ENCODE results near the gene CLIP2. TPM values are rescaled to one million over a fixed set of nuclear protein-coding genes. Genes with fewer than 3 reads are reported as not detected.

The CLIP2 gene
- total RNA-seq, 4 donors from 2014 or later, result 84.5 to 157 (median 111) TPM

GRCh38 chr7:74275401-74275881, 13.8 kb upstream of the CLIP2 start:
- Histone ChIP-seq H3K9me3 (no peaks in the 10 kb centered on the region), H3K4me3 (no peak overlapping the region), H3K27me3 (no peaks in the 10 kb centered on the region), H3K4me1 (peaks cover 14 to 46% (median 20%) of the 10 kb centered on the region in 4 donors), H3K27ac (no peak overlapping the region), H3K36me3 (no peaks in the 10 kb centered on the region)
- intact Hi-C loops (cut with DNase I; ENCODE audit: low total_unique reads) (no loop called here), in situ Hi-C loops (cut with MboI; ENCODE audit: low pct_ligation_motif_present in 1 of 4, low pct_unique_long_range_greater_than_20kb in 1 of 4, low sequenced_read_pairs in 3 of 4) (no loop called here)
- DNase-seq, result no peak
- TF ChIP-seq POLR2A (IDR thresholded peaks at IDR 0.05) (no peak), CTCF (IDR thresholded peaks at IDR 0.05) (peak; percentile 37 to 73 (median 57))
- 70% methylated on average over 6 of the region's 6 CpGs; no CpG with 5 or more reads in 1 of the 2 donors for WGBS, 2 donors (ENCODE audit: low coverage in 1 of 2)

- Histone ChIP-seq H3K36me3 (no peaks in the 10 kb centered on the region), H3K9me3 (no peaks in the 10 kb centered on the region), H3K27me3 (no peaks in the 10 kb centered on the region), H3K27ac (no peak overlapping the region), H3K4me1 (peaks cover 10 to 28% (median 15%) of the 10 kb centered on the region in 4 donors), H3K4me3 (no peak overlapping the region)
- 95% methylated on average over 4 of the region's 4 CpGs; no CpG with 5 or more reads in 1 of the 2 donors for WGBS, 2 donors (ENCODE audit: low coverage in 1 of 2)
- DNase-seq, result no peak
- in situ Hi-C loops (cut with MboI; ENCODE audit: low pct_ligation_motif_present in 1 of 4, low pct_unique_long_range_greater_than_20kb in 1 of 4, low sequenced_read_pairs in 3 of 4) (no loop called here), intact Hi-C loops (cut with DNase I; ENCODE audit: low total_unique reads) (no loop called here)
- no peak for TF ChIP-seq EP300 (IDR thresholded peaks at IDR 0.05; ENCODE audit: low read depth)
- TF ChIP-seq CTCF (IDR thresholded peaks at IDR 0.05), result no peak
- TF ChIP-seq POLR2AphosphoS5 (IDR thresholded peaks at IDR 0.05), result no peak
- no peak for TF ChIP-seq POLR2A (IDR thresholded peaks at IDR 0.05)
These were observed 11.6 kb upstream of the CLIP2 start for GRCh38 chr7:74277636-74278035.

- intact Hi-C loops (cut with DNase I; ENCODE audit: low total_unique reads), result no loop called here
These were observed 8.2 kb upstream of the CLIP2 start for GRCh38 chr7:74280985-74281384.

GRCh38 chr7:74282748-74283459, 6.3 kb upstream of the CLIP2 start:
- Histone ChIP-seq H3K4me1 (peaks cover 21 to 60% (median 47%) of the 10 kb centered on the region in 4 donors), H3K36me3 (no peaks in the 10 kb centered on the region), H3K9me3 (no peaks in the 10 kb centered on the region), H3K27ac (peak overlapping the region in 3 of 4 donors; percentile 3 to 92 (median 87)), H3K27me3 (no peaks in the 10 kb centered on the region), H3K4me3 (no peak overlapping the region)
- intact Hi-C loops (cut with DNase I; ENCODE audit: low total_unique reads) (no loop called here), in situ Hi-C loops (cut with MboI; ENCODE audit: low pct_ligation_motif_present in 1 of 4, low pct_unique_long_range_greater_than_20kb in 1 of 4, low sequenced_read_pairs in 3 of 4) (no loop called here)
- DNase-seq, result no peak
- 62 to 93% methylated on average over 2 to 14 of the region's 14 CpGs for WGBS, 2 donors (ENCODE audit: low coverage in 1 of 2)
- no peak for TF ChIP-seq CTCF (IDR thresholded peaks at IDR 0.05)
- no peak for TF ChIP-seq POLR2AphosphoS5 (IDR thresholded peaks at IDR 0.05)
- no peak for TF ChIP-seq EP300 (IDR thresholded peaks at IDR 0.05; ENCODE audit: low read depth)
- no peak for TF ChIP-seq POLR2A (IDR thresholded peaks at IDR 0.05)

More at GRCh38 chr7:74280985-74281384, 8.2 kb upstream of the CLIP2 start:
- Histone ChIP-seq H3K27me3 (no peaks in the 10 kb centered on the region), H3K4me1 (peaks cover 15 to 43% (median 34%) of the 10 kb centered on the region in 4 donors), H3K4me3 (no peak overlapping the region), H3K36me3 (no peaks in the 10 kb centered on the region), H3K9me3 (no peaks in the 10 kb centered on the region), H3K27ac (peak overlapping the region in 2 of 4 donors; percentile 71 to 78)
- TF ChIP-seq POLR2A (IDR thresholded peaks at IDR 0.05), result no peak
- TF ChIP-seq CTCF (IDR thresholded peaks at IDR 0.05), result no peak
- no peak for TF ChIP-seq POLR2AphosphoS5 (IDR thresholded peaks at IDR 0.05)
- TF ChIP-seq EP300 (IDR thresholded peaks at IDR 0.05; ENCODE audit: low read depth), result no peak
- in situ Hi-C loops (cut with MboI; ENCODE audit: low pct_ligation_motif_present in 1 of 4, low pct_unique_long_range_greater_than_20kb in 1 of 4, low sequenced_read_pairs in 3 of 4), result no loop called here
- DNase-seq, result no peak
- WGBS, 2 donors (ENCODE audit: low coverage in 1 of 2), result 90 to 93% methylated on average over 3 to 8 of the region's 8 CpGs

Measured in transverse colon (tissue), 4 donors.